8988T (cell line): ENCODE results near the gene TRERF1.

ENCODE experiments used
- DNase-seq: peaks from one replicate; pipeline ENCODE4 v3.0.0; 2011

Gene TRERF1

GRCh38 chr6:42363926-42364849, 87.5 kb downstream of the TRERF1 start:
- DNase-seq = no peak

- no peak for DNase-seq
Measured at GRCh38 chr6:42361036-42361435, 90.7 kb downstream of the TRERF1 start.

DNA sequence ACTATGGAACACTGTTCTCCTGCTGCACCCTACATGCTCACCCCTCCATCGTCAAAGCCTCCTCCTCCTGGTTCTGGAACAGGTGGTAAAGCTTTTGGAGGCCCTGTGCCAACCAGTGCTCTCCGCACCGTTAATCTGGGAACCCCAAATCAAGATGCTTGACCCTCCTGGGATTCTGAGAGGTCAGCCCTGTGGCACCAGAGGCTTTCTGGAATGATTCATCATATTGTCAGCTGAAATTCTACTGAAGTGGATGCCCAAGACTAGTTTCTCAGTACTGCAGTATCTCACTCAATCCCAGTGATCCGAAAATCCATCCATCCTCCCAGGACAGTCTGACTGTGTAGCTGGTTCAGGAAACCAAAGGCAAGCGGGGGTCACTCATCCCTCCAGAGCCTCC, 92.7 kb downstream of the TRERF1 start:
- DNase-seq = no peak

GRCh38 chr6:42355416-42355815, 96.3 kb downstream of the TRERF1 start:
- no peak for DNase-seq

GRCh38 chr6:42354702-42355101, 97.0 kb downstream of the TRERF1 start:
- no peak for DNase-seq

- no peak for DNase-seq
Measured at GRCh38 chr6:42352856-42353564, 98.7 kb downstream of the TRERF1 start.

DNA sequence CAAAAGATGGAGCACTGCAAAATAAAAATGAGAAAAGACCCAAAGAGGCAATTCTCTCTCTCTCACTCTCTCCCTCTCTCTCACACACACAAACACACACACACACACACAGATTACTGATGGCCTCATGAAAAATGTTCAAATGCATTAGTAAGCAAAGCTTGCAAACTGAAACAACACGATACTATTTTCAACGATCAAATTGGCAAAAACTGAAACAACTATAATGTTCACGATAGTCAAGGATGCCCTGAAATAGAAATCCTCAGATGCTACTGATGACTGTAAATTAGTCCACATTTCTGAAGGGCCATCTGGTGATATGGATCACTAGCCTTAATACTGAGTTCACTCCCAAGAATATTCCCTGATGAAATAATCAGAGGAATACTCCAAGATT, 100.8 kb downstream of the TRERF1 start:
- no peak for DNase-seq

DNA sequence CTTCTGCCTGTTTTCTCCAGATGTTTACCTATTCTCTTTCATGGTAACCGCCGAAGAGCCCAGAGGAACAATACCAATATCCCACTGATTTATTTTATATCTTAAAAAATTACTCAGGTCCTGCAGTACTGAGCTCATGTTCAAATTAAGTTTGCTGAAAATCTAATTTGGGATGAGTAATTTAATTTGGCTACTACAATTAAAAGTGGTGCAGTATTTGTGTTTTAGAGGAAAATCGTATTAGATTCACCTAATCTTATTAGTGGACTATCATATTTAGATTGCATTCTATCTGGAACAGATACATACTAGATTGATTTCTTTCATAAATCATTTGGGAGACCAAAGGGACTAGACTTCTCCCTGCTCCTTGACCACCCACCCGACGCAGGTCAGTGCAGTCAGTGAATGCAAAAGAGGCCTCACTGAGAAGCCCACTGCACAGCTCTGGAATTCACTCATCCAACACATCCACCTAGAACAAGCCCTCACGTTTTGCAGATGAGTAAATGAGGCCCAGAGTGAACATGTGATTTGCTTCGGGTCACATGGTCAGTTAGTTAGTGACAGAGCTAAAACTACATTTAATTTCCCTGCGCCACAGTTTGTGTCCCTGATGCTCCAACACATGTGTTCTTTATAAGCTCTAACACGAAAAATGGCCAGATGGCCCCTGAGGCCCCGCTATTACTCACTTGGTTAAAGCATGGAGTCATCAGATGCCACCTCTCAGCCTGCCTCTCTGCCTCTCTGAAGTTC, 101.8 kb downstream of the TRERF1 start:
- DNase-seq = no peak

DNA sequence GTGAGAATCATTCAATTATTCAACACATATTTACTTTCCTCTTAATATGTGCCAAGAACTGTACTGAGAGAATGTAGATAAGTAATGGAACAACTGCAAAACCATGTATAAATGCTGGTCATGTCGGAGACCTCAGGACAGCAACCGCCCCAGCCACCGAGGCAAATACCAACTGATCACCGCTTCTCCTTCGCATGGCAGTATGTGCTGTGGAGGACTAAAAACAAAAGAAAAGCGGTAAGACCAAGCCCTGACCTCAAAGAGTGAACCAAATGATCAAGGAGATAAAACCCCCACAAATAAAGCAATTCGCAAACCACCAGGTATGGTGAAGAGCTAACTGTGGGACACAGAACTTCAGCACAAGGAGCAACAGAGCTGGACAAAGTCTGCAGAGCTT, 104.3 kb downstream of the TRERF1 start:
- DNase-seq = no peak

DNA sequence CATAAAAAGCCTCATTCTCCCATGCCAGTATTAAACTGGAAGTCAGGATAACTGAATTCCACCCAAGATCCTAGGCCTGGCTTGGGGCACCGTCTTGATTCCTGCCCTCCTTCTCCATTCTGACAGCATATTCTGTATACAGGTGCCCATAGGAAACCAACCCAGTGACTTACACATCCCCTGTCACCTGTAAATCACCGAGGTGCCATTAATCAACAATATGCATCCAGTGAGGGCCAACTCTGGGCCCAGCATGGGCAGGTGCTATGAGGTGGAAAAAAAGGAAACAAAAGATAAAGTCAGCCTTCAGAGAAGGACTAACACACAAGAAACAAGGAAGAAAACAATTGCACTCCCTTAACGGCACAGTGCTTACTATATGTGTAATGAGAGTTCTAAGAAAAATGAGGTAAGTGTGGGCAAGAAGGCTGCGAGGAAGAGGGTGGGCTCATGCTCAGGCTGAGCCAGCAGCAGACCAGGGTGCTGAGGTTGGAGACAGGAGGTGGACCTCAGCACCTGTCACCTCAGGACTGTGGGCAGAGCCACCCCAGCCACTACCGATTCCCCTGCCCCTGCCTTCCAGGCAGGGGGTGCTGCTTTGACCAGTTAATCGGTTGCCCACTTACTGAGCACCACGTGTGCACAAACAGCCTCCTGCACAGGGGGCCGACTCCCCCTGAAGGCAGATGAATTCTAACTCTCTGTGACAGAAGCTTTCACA, 105.9 kb downstream of the TRERF1 start:
- DNase-seq = no peak

DNA sequence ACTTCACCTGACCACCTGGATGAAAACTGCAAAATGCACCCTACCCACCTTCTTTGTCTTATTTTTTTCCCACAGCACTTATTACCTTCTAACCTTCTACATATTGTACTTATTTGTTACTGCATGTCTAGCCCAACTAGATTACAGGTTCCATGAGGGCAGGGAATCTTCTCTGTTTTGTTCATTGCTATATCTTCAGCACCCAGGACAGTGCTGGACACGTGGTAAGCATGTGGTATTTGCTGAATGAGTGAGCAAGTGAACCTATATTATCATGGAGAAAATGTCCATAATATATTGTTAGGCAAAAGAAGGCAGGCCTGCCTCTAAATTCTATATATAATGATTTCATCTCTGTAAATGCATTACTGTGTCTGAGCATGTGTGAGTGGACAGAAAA, 107.0 kb downstream of the TRERF1 start:
- no peak for DNase-seq

- no peak for DNase-seq
Measured at GRCh38 chr6:42341771-42342553, 109.8 kb downstream of the TRERF1 start.

- no peak for DNase-seq
Measured at GRCh38 chr6:42341221-42341620, 110.5 kb downstream of the TRERF1 start.

DNA sequence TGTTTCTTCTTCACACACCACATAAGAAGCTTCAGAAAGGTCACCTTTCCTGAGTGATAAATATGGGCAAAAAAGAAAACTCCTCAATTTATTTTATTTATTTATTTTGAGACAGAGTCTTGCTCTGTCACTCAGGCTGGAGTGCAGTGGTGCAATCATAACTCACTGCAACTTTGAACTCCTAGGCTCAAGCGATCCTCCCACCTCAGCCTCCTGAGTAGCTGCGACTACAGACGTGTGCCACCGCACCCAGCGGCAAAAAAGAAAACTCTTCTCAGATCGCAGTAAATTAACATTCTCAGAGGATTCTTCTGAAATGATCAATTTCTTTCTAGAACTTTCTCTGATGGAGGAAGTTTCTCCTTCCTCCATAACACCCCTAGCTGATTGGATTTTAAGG, 111.2 kb downstream of the TRERF1 start:
- no peak for DNase-seq

DNA sequence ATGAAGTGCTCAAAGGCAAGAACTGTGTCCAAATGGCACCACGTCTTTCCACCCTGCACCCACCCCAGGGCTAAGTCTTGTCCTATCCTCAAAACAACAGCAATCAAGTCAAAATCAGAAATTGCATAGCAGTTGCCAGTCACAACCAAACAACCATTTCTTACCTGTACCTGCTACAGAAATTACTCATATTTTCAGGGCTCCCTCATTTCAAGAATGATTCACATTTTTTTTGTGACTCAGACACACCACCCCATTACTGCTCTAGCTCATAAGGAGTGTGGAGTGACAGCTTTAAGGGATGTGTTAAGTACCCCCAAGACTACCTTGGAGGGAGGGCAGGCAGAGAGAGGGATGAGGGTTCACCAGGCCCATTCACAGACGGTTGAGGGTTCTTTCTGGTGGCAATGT, 111.7 kb downstream of the TRERF1 start:
- no peak for DNase-seq

DNA sequence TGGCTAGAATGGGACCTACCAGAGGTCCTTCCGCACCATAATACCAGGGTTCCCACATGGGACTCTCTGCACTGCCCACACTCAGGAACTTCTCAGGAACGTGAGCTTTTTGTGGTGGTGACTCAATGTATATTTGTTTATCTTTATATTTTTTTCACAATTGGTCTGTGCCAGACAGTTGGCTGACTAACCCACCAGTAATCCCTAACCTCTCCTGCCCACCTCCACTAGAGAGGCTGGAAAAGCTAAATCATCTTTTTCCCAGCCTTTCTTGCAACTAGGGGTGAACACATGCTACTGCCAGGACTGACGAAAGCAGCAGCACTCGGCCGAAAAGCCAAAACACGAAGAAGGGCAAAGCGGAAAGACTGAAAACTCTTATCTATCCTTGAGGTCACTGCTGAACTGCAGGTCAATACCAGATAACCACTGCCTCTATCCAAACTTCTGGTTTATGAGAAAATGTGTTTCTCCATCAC, 112.9 kb downstream of the TRERF1 start:
- peak; percentile 29 for DNase-seq

- no peak for DNase-seq
Measured at GRCh38 chr6:42337985-42338743, 113.6 kb downstream of the TRERF1 start.

DNA sequence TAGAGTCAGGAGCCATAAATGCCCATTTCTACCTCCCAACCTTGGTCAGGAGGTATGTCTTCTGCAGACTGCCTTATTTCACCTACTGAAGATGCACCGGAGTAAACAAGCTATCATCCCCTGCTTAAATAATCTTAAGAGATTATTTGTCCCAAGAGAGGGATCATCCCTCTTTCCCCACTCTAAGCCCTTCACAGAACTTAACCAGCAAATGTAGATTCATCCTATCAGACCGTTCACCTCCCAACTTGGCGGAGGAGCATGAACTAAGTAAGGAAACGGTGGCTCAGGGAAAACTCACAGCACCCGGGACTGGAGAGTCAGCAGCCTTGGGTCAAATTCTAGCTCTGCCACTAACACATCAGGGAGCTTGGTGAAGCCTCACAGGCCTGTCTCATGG, 115.3 kb downstream of the TRERF1 start:
- DNase-seq = no peak

- no peak for DNase-seq
Measured at GRCh38 chr6:42335896-42336295, 115.8 kb downstream of the TRERF1 start.

GRCh38 chr6:42334870-42335269, 116.9 kb downstream of the TRERF1 start:
- no peak for DNase-seq

DNA sequence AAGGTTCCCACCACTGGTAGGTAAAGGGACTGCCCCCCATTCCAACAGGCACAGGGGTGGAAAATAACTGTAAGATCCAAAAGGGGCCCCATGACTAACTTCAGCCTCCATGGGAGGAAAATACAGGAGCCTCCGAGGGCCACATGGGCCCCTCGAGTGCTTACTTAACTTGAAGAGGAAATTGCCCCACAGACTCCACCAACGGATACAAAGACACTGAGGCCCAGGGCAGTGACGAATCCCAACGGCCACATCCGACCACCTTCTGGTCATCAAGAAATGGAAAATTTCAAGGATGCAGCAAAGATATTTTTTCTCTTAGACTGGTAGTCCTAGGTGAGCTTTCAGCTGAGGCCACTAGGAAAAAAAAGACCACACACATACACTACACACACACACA, 118.1 kb downstream of the TRERF1 start:
- DNase-seq = no peak
